HL-60 (cell line): Measurements from ENCODE around the gene AMER2.

Experiments
- DNase-seq, 2 experiments: peaks; one replicate each; pipeline ENCODE4 v3.0.0-alpha.2; 2010 to 2020; ENCODE audit warnings: low read depth in 1 of 2, low spot score in 1 of 2
- H3K27ac ChIP-seq: fragments of 250-450 bp; sonication (Bioruptor Pico); replicated peaks from 2 replicates; pipeline ENCODE4 v1.5.1; 2020; ENCODE audit warnings: mild to moderate bottlenecking, moderate library complexity
- H3K27me3 ChIP-seq: fragments of 250-450 bp; sonication (Bioruptor Pico); 2 replicates; pipeline ENCODE4 v1.5.1; 2021; ENCODE audit warnings: mild to moderate bottlenecking, moderate library complexity; ENCODE audit not compliant: insufficient read depth, poor library complexity, severe bottlenecking
- H3K4me3 ChIP-seq: replicated peaks from 2 replicates; pipeline ENCODE4 v1.5.1; 2011; ENCODE audit warnings: mild to moderate bottlenecking, control low read depth, low read length; ENCODE audit not compliant: insufficient read depth
- CTCF ChIP-seq: IDR thresholded peaks from one replicate; pipeline ENCODE4 v1.5.1; 2011; ENCODE audit warnings: low read length, control low read depth, inconsistent platforms; ENCODE audit not compliant: insufficient read depth
- GABPA ChIP-seq: IDR thresholded peaks from 2 replicates; pipeline ENCODE4 v1.6.1; 2012; ENCODE audit warnings: low read depth
- POLR2AphosphoS5 ChIP-seq: IDR thresholded peaks from 2 replicates; pipeline ENCODE4 v1.6.1; 2012; ENCODE audit warnings: low read depth
- REST ChIP-seq: IDR thresholded peaks from 2 replicates; pipeline ENCODE4 v1.6.1; 2012; ENCODE audit warnings: low read depth; ENCODE audit not compliant: insufficient replicate concordance
- SPI1 ChIP-seq: IDR thresholded peaks from 2 replicates; pipeline ENCODE4 v1.6.1; 2012; ENCODE audit warnings: low read depth, mild to moderate bottlenecking, borderline replicate concordance

AMER2 gene

DNA sequence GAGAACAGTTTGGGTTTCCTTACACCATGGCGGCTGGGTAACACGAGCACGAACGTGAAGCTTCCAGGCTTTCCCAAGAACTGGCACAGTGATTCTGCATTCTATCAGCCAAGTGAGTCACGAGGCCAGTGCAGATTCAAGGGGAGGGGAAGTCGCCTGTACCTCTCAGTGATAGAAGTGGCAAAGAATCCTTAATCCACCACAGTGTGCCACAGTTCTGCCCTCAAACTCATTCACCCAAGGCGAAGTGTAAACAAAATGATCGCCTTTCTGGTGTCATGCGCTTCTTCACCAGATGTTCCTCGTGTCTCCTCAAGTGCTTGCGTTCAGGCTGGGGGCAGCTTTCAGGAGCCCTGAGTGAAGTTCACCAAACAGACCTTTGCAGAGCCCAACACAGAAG, 24.9 kb upstream of the AMER2 start:
- H3K27ac ChIP-seq: no peak overlapping the region
- H3K4me3 ChIP-seq: no peak overlapping the region
- TF ChIP-seq REST: no peak
- no peak for TF ChIP-seq GABPA
- no peak for TF ChIP-seq SPI1
- no peak for TF ChIP-seq CTCF
- TF ChIP-seq POLR2AphosphoS5: no peak
- DNase-seq: no peak
- H3K27me3 ChIP-seq: peaks cover 2% of the 10 kb centered on the region

DNA sequence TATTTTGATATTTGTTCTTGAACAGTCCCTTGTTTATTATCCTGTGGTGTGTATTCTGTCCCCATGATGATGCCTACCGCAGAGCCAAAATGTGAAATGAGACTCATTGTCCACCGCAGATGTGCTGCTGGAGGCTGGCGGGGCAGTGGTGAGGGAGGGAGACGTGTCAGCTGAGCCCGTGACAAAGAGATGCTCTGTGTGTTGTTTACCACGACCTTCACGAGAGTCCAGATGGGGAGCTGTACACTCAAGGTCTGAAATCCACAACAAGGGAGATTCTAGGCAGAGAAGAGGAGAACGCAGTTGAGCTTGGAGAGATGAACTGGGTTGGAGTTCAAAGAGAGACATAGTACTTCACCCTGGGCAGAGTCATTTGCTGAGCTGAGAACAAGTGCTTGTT, 20.8 kb upstream of the AMER2 start:
- Histone ChIP-seq H3K4me3 (no peak overlapping the region), H3K27me3 (peaks cover 5% of the 10 kb centered on the region), H3K27ac (no peak overlapping the region)
- TF ChIP-seq POLR2AphosphoS5 (no peak), GABPA (no peak), REST (no peak), CTCF (no peak), SPI1 (no peak)
- DNase-seq: no peak

DNA sequence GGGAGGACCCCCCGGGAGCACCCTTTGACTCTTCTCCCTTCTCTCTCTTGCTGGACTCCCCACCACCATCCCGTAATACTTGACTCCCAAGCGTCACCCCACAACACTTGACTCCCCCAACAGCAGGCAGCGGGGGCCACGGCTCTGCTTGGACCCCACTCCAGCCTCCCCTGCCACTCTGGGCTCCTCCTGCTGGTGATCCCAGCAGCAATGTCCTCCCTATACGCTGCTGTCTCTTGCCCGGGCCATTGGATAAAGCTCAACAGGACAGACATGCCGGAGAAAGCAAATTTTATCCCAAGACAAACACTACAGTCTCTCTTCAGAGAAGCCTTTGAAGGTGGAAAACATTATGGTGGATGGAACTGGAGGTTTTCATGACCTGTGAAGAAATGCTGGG, 20.4 kb upstream of the AMER2 start:
- TF ChIP-seq REST (no peak), POLR2AphosphoS5 (no peak), GABPA (no peak), SPI1 (no peak), CTCF (no peak)
- DNase-seq: no peak
- H3K27ac ChIP-seq: no peak overlapping the region
- H3K4me3 ChIP-seq: no peak overlapping the region
- peaks cover 5% of the 10 kb centered on the region for H3K27me3 ChIP-seq
